NK-92 treated with Interleukin-12 subunit alpha and Interleukin-12 subunit beta, amount 100 ng/mL, for 24 hours (cell line): ENCODE data around the gene SMG6.

ENCODE experiments used
- DNase-seq: peaks from one replicate; lab custom pipeline; 2025; lab: John Stamatoyannopoulos, UW

SMG6 gene

DNA sequence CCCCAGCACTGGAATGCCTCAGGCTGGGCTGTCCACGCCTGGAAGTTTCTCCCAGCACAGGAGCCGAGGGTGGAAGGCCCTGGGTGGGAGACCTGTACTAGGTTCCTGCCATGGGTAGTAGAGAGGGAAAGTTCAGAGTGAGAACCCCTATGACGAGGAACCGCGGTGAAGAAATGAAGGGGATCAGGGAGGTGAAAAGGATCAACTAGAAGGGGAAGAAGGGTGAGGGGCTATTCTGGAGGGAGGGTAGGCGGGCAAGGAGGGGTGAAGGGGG, 243.3 kb downstream of the SMG6 start:
- DNase-seq = no peak

DNA sequence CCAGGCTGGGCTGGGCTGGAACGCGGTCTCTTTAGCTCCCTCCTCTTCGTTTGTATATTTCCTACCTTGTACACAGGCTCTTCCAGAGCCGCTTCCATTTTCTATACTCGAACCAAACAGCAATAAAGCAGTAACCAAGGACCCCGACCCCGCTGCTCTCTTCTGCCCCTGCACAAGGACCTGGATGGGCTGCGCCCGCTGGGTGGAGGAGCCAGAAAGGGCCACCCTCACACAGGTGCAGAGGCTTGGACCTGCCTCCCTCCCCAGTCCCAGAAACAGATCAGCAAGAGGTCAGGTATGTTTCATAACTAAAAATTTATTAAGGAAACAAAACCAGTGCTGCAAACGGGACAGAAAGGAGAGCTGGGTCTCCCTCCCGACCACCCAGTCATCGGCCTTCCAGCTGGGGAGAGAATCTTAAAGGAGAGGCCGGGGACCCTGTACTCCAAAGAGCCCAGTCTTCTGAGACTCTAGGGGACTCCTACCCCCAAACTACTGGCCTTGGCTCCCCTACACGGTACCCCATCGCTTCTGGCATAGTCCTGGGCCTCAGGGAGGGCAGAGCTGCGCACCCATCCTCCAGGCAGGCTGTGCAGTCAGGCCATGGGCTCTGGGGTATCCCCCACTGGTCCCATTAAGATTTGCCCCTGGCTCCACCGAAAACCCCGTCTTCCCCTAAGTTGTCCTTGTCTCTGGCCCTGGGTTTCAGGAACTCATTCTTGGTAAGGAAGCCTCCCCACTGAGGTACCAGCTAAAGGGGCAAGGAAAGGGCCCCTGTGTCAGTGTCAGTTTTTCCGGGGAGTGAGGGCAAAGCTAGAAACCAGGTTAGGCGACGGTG, 243.8 kb downstream of the SMG6 start:
- no peak for DNase-seq

DNA sequence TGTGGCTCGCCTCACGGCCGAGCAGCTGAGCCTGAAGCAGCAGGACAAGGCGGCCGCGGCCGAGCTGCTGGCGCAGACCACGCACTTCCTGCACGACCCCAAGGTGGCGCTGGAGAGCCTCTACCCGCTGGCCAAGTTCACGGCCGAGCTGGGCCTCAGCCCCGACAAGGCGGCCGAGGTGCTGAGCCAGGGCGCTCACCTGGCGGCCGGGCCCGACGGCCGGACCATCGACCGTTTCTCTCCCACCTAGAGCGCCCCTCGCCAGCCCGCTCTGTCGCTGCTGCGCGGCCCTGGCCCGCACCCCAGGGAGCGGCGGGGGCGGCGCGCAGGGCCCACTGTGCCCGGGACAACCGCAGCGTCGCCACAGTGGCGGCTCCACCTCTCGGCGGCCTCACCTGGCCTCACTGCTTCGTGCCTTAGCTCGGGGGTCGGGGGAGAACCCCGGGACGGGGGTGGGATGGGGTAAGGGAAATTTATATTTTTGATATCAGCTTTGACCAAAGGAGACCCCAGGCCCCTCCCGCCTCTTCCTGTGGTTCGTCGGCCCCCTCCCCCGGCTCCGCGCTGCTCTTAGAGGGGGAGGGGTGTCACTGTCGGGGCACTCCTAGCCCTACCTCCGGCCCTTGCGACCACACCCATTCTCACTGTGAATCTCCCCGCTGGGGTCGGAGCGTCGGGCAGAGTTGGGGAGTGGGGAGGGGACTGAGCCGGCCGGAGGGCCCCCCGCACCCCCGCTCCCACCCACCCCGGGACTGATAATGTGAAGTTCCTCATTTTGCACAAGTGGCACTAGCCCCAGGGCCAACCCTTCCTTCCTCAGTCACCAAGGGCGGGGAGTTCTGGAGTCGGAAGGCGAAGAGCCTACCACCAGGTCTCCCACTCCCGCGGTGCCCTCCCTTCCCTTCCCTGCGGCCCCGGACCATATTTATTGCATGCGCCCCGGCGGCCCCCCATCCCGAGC, 244.7 kb downstream of the SMG6 start:
- no peak for DNase-seq

DNA sequence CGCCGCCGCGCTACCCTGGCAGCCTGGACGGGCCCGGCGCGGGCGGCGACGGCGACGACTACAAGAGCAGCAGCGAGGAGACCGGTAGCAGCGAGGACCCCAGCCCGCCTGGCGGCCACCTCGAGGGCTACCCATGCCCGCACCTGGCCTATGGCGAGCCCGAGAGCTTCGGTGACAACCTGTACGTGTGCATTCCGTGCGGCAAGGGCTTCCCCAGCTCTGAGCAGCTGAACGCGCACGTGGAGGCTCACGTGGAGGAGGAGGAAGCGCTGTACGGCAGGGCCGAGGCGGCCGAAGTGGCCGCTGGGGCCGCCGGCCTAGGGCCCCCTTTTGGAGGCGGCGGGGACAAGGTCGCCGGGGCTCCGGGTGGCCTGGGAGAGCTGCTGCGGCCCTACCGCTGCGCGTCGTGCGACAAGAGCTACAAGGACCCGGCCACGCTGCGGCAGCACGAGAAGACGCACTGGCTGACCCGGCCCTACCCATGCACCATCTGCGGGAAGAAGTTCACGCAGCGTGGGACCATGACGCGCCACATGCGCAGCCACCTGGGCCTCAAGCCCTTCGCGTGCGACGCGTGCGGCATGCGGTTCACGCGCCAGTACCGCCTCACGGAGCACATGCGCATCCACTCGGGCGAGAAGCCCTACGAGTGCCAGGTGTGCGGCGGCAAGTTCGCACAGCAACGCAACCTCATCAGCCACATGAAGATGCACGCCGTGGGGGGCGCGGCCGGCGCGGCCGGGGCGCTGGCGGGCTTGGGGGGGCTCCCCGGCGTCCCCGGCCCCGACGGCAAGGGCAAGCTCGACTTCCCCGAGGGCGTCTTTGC, 245.6 kb downstream of the SMG6 start:
- no peak for DNase-seq

DNA sequence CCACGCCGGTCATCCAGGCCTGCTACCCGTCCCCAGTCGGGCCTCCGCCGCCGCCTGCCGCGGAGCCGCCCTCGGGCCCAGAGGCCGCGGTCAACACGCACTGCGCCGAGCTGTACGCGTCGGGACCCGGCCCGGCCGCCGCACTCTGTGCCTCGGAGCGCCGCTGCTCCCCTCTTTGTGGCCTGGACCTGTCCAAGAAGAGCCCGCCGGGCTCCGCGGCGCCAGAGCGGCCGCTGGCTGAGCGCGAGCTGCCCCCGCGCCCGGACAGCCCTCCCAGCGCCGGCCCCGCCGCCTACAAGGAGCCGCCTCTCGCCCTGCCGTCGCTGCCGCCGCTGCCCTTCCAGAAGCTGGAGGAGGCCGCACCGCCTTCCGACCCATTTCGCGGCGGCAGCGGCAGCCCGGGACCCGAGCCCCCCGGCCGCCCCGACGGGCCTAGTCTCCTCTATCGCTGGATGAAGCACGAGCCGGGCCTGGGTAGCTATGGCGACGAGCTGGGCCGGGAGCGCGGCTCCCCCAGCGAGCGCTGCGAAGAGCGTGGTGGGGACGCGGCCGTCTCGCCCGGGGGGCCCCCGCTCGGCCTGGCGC, 246.3 kb downstream of the SMG6 start:
- DNase-seq = no peak

DNA sequence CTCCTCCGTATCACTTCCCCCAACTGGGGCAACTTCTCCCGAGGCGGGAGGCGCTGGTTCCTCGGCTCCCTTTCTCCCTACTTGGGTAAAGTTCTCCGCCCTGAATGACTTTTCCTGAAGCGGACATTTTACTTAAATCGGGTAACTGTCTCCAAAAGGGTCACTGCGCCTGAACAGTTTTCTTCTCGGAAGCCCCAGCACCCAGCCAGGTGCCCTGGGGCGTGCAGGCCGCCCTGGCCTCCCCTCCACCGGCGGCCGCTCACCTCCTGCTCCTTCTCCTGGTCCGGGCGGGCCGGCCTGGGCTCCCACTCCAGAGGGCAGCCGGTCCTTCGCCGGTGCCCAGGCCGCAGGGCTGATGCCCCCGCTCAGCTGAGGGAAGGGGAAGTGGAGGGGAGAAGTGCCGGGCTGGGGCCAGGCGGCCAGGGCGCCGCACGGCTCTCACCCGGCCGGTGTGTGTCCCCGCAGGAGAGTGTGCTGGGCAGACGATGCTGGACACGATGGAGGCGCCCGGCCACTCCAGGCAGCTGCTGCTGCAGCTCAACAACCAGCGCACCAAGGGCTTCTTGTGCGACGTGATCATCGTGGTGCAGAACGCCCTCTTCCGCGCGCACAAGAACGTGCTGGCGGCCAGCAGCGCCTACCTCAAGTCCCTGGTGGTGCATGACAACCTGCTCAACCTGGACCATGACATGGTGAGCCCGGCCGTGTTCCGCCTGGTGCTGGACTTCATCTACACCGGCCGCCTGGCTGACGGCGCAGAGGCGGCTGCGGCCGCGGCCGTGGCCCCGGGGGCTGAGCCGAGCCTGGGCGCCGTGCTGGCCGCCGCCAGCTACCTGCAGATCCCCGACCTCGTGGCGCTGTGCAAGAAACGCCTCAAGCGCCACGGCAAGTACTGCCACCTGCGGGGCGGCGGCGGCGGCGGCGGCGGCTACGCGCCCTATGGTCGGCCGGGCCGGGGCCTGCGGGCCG, 247.1 kb downstream of the SMG6 start:
- DNase-seq = no peak

DNA sequence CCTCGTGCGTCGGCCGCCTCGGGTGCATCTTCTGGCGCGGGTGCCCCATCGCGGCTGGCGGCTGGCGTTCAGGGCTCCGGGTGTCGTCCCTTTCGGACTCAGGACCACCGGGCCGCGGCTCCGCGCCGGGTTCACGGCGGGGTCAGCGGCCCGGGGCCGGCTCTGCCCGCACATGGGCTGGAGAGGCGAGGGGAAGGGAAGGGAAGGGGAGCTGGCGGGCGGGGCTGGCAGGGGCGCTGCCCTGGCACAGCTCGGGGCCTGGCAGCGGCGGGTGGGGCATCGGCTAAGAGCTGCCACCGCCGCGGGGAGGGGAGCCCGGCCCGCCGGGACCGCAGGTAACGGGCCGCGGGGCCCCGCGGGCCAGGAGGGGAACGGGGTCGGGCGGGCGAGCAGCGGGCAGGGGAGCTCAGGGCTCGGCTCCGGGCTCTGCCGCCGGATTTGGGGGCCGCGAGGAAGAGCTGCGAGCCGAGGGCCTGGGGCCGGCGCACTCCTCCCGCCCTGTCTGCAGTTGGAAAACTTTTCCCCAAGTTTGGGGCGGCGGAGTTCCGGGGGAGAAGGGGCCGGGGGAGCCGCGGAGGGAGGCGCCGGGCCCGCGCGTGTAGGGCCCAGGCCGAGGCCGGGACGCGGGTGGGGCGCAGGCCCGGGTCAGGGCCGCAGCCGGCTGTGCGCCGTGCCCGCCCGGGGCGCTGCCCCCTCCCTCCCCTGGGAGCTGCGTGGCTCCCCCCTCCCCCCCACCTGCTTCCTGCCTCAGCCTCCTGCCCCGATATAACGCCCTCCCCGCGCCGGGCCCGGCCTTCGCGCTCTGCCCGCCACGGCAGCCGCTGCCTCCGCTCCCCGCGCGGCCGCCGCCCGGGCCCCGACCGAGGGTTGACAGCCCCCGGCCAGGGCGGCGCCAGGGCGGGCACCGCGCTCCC, 248.0 kb downstream of the SMG6 start:
- DNase-seq = no peak

DNA sequence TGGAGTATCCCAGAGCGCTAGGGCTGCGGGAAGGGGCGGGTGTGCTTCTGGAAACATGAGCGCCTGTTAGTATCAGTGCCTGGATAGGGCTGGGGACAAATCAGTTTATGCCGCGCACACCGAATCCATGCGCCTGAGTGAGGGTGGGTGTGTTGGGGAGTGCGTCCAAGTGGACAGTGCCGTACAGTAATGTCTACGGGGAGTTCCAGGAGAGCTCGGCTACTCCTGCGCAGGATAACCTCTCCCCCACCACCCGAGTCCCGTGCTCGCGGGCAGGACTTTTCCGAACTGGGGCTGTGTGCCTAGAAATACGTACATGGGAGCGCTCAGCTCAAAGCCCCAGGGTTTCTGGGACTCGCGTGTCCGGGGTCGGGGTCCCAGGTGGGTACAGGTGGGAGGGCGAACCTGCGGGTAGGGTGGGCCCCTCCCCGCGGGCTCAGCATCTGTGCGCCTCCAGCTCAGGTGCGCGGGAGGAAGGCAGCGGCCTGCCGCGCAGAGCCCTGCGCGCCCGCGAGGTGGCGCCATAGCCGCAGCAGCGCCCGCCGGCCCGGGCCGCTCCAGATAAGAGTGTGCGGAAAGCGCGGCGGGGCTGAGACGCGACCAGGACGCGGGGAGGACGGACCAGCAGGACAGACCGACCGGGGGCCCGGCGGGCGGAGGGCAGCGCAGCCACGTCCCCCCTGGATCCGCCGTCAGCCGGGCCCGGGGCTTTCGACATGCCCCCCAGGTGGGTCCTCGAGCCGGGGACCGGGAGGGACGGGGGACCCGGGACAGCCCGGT, 248.9 kb downstream of the SMG6 start, which contains the start of gene HIC1:
TSS of gene HIC1 (plus strand) at position 592 of the 780 bp plus-strand sequence. CDS start 1,588 bp downstream, outside the sequence.
- peak; percentile 65 for DNase-seq

DNA sequence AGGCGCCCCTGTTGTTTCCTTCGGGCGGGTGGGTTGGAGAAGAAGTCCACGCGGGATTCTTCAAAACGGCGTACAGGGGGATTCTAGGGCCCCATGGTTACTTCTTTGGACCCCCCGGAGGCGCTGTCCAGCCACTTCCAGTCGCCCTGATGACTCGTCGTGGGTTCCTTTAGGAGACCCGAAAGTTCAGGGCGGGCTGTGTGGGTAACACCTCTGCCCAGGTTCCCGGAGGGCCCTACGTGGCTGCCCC, 249.4 kb downstream of the SMG6 start:
- peak; percentile 65 for DNase-seq

DNA sequence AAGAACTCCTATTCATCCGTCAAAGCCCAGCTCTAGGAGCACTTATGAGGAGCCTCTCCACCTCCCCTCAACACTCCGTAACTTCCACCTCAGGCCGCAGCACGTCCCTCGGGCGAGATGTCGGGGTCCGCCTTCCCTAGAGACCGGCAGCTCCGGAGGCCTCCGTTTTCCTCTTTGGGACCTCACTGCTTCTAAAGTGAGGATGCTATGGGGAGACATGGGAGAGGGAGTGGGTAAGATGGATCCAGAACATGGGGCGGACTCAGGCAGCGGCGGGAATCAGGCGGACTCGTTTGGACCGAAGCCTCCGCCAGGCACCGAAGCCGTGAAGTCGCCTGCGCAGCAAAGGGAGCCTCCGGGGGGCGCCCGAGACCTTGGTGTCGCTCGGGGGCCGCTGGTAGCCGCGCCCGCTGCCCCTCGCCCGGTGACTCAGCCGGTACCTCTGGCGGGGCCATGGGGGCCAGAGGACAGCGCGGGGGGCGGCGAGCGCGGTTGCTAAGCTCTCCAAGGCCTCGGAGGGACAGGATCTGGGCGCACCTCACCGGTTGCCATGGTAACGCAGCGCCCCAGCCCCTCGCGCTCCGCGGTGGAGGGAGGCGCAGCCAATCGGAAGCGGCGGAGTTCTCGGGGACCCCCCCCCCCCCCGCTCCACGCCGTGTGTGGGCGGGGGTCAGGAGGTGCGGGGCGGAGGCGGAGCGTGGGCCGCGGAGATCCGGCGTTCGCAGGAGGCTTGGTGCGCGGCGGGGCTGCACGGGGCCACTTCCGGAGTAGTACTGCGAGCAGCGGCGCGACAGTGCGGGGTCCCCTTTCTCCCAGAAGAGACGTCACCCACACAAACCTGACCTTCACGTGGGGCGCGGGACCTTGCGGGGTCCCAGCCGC, 250.0 kb downstream of the SMG6 start:
- DNase-seq = peak; percentile 56

DNA sequence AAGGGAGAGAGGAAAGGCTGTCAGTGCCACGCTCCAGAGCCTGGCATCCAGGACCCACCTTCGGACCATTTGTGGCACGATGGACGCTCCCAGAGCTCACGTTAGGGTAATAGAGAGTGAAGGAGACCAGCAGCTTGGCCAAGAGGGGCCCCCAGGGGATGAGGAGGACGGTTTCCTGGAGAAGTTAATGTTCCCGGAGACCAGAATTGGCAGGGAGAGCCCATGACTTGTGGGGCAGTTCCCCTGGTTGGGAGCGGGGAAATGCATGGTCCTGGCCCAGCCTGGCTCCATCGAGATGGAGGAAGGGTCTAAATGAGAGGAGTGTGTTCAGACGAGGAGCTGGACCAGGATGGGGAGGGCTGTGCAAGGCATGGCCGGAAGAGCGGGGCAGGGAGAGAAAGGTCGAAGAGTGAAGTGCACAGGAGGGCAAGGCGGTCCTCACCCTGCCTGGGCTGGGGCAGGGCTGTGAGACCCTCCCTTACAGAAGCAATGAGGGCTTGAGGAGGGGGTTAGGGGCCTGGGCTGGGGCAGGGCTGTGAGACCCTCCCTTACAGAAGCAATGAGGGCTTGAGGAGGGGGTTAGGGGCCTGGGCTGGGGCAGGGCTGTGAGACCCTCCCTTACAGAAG, 251.5 kb downstream of the SMG6 start:
- DNase-seq = no peak

DNA sequence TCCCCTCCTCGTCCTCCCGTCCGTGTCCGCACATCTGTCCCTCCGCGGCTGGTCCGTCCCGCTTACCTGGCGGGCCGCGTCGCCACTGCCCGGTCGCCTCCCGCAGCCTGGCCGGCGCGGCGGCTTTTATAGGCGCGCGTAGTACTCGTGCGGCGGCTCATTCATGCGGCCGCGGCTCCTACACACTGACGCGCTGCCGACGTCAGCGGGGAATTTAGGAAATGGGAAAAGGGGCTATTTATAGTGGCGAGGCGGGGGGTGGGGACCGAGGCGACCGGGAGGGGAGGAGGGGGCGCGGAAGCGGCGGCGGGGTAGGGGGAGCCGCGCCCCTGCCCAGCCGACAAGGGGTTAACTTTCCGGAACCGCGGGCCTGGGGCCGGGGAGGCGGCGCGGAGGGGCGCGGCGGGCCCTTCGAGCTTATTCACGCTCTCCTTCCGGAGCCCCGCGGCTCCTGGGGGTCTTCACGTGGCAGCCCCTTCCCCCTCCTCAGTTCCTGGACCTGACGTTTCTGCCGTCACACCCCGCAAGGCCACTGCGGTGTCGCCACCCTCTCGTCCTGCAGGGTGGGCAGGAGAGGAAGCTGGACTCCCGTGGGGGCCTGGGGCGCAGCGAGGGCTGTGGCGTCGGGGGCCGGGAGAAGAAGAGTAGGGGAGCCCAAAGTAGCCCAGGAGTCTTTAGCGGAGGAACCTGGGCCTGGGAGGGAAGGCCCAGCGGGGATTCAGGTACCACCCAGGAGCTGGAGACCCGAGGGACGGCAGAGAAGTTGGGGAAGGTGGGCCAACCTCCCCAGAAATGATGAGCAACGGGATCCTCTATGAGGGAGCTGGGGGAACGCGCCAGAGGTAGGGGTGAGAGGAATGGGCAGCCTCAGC, 252.3 kb downstream of the SMG6 start:
- DNase-seq = no peak

DNA sequence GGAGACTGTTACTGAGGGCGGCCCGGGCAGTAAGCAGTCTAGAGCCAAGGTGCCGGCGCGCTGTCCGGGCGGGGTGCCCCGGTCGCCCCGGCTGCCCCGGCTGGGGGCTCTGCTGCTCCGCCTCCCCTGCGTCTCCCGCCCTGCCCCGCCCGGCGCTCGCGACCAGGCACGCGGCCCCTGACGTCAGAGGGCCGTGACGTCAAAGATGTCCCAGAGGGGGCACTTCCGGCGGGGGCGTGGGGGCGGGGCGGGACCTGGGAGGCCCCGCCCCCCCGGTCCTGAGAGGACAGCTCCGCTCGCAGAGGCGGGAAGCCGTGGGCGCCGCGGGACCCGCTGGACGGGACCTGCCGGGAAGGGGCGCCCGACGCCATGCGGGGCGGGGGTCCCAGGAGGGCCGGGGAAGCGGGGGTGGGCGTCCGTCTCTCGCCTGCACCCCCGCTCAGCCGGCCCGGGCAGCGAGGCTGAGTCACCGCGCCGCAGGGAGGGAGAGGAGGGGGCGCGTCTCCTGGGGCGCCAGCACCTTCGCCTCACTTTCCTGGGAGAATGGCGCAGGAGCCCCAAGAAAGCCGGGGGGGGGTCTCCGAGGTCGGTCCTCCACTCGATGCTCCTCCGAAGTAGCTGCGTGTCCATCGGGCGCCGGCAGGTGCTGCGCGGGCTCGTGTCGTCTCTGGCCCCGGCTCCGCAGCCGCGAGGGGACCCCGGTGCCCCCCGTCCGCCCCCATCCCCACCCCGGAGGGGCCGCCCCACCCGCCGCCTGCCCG, 253.1 kb downstream of the SMG6 start:
- DNase-seq = no peak

DNA sequence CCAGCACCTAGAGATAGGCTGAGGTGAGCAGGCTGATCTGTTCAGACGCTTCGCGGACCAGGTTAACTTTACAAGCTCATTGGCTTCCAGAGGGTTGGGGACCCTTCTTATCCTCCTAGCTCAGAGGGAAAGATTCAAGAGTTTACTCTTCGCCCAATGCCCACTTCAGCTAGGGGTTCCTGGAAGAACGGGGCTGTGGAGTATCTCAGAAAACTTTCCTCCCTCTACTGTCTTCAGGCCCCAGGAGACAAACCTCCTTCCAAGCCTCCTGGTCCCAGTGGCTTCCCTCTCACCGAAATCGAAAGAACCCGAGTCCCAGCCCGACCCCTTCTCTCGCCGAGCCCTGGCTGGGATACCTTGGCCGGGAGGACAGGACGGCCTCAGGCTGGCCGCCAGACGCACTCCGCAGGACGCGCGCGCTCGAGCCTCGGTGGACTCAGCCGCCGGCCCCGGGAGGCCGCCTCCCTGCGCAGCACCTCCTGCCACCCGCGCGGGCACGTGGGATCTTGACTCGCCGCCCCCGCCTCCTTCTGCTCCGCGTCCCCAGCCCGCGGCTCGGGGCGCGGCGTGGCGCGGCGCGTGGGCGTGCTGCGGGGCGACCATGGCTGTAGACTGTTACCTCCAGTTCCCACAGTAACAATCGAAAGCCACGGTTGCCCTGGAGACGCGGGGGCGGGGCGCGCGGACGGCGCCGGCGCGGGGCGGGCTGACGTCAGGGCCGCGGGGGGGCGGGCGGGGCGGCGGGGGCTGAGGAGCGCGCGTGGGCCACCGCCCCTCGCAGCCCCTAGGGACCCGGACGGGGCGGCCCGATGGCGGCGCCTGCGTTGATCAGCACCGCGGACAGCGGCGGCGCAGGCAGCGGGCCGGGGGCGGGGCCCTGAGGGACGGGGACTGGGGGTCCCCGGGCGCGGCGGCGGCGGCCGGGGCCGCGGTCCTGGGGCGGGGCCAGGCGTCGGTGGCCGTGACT, 254.0 kb downstream of the SMG6 start:
- peak; percentile 47 for DNase-seq

DNA sequence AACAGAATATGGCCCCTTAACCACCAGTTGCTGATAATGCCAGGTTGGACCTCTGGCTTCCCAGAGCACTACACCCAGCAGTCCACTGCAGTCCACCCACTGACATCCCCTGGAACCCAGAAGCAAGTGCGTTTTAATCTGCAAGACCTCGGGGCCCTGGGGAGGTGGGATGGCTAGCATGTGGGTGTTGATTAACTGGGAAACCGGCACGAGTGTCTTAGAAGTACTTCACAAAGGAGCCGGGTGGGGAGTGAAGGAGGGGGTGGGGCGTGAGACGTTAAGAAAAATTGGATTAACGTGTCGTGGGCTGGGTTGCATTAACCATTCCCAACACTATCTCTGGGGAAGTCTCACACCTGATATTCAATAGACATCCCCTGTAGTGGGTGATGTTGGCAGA, 254.8 kb downstream of the SMG6 start:
- no peak for DNase-seq
